ENCODE results near the gene TNFSF10.

DNA sequence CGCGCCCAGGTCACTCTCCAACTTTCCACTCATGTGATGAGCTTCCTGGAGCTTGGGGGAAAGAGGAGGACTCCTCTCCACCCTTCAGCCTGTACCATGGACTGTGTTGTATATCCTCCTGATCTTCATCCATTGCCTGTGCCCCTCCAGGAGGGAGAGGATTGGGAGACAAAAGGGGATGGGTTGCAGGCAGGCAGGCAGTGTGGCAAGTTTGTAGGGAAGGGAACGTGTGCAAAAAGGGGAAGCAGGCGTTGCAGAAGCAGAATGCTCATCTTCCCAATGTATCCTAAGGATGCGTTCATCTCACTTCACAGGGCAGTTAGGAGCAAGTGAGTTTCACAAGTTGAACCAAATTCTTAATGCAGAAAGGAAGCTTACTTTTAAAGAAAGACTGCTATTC is 46.9 kb downstream of the TNFSF10 start:
- TF ChIP-seq, protein P1, sequence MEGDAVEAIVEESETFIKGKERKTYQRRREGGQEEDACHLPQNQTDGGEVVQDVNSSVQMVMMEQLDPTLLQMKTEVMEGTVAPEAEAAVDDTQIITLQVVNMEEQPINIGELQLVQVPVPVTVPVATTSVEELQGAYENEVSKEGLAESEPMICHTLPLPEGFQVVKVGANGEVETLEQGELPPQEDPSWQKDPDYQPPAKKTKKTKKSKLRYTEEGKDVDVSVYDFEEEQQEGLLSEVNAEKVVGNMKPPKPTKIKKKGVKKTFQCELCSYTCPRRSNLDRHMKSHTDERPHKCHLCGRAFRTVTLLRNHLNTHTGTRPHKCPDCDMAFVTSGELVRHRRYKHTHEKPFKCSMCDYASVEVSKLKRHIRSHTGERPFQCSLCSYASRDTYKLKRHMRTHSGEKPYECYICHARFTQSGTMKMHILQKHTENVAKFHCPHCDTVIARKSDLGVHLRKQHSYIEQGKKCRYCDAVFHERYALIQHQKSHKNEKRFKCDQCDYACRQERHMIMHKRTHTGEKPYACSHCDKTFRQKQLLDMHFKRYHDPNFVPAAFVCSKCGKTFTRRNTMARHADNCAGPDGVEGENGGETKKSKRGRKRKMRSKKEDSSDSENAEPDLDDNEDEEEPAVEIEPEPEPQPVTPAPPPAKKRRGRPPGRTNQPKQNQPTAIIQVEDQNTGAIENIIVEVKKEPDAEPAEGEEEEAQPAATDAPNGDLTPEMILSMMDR (IDR thresholded peaks at IDR 0.05): no peak
- TF ChIP-seq POLR2A (IDR thresholded peaks at IDR 0.05): no peak
